PC-9 (cell line): ENCODE results near the gene CRAMP1. TPM values are rescaled to one million over a fixed set of nuclear protein-coding genes. Genes with fewer than 3 reads are reported as not detected.

Experiments
- BruUV-seq: library from RNA; stranded (reverse); fragments of 400-500 nt; replicated peaks from 2 replicates; lab custom pipeline; 2021; lab: Mats Ljungman, UMichigan
- CTCF ChIA-PET: fragments of 300-600 bp; sonication (Branson Sonifier 250); formaldehyde crosslinking; loops from one replicate; lab custom pipeline; 2022; ENCODE audit warnings: antibody characterized with exemption; lab: Charles Lee
- POLR2A ChIA-PET: fragments of 300-600 bp; sonication (Branson Sonifier 250); formaldehyde crosslinking; loops from one replicate; lab custom pipeline; 2022; ENCODE audit warnings: antibody characterized with exemption; ENCODE audit not compliant: unreplicated experiment; lab: Charles Lee
- DNase-seq, 2 experiments: peaks; one replicate each; pipeline versions ENCODE4 v3.0.0 to v3.0.0-alpha.2; 2015 to 2022; ENCODE audit warnings: mixed read lengths in 1 of 2
- H2AFZ ChIP-seq: fragments of 200-600 bp; sonication (generic); 2 replicates; pipeline ENCODE4 v1.8.1; 2017; ENCODE audit warnings: antibody characterized with exemption
- H3F3A ChIP-seq: fragments of 200-600 bp; sonication (generic); 2 replicates; pipeline ENCODE4 v1.8.1; 2017; ENCODE audit warnings: antibody characterized with exemption, mild to moderate bottlenecking, low read depth; ENCODE audit not compliant: insufficient read depth
- H3K27ac ChIP-seq: fragments of 200-600 bp; sonication (generic); 2 replicates; pipeline ENCODE4 v1.6.1; 2016; ENCODE audit warnings: mixed run types
- H3K27me3 ChIP-seq: fragments of 200-600 bp; sonication (generic); 2 replicates; pipeline ENCODE4 v1.6.1; 2016; ENCODE audit warnings: low read depth, mixed run types; ENCODE audit not compliant: insufficient read depth
- H3K36me3 ChIP-seq: fragments of 200-600 bp; sonication (generic); 2 replicates; pipeline ENCODE4 v1.6.1; 2016; ENCODE audit warnings: low read depth, mixed run types
- H3K4me1 ChIP-seq: fragments of 200-600 bp; sonication (generic); replicated peaks from 2 replicates; pipeline ENCODE4 v1.6.1; 2016; ENCODE audit warnings: mixed run types; ENCODE audit not compliant: insufficient read depth
- H3K4me2 ChIP-seq: fragments of 200-600 bp; sonication (generic); 2 replicates; pipeline ENCODE4 v1.6.1; 2017; ENCODE audit warnings: mixed run types
- H3K4me3 ChIP-seq: fragments of 200-600 bp; sonication (generic); 2 replicates; pipeline ENCODE4 v1.6.1; 2016; ENCODE audit warnings: mixed run types
- H3K79me2 ChIP-seq: fragments of 200-600 bp; sonication (generic); 2 replicates; pipeline ENCODE4 v1.6.1; 2017; ENCODE audit warnings: low read depth, mixed run types
- H3K9me2 ChIP-seq: fragments of 200-600 bp; sonication (generic); 2 replicates; pipeline ENCODE4 v1.8.1; 2017; ENCODE audit warnings: mild to moderate bottlenecking; ENCODE audit not compliant: insufficient read depth
- H3K9me3 ChIP-seq: fragments of 200-600 bp; sonication (generic); 2 replicates; pipeline ENCODE4 v1.8.1; 2016; ENCODE audit warnings: low read depth; ENCODE audit not compliant: insufficient read depth
- H4K20me1 ChIP-seq: fragments of 200-600 bp; sonication (generic); 2 replicates; pipeline ENCODE4 v1.8.1; 2017; ENCODE audit not compliant: insufficient read depth
- EZH2 ChIP-seq: fragments of 200-600 bp; sonication (generic); IDR thresholded peaks from 2 replicates; pipeline ENCODE4 v1.8.0; 2017; ENCODE audit warnings: antibody characterized with exemption, low read depth
- intact Hi-C: fragments of 100-400 bp; cut with micrococcal nuclease; formaldehyde crosslinking; loops from one replicate; pipeline ENCODE4 v1.10.0; 2022; ENCODE audit not compliant: unreplicated experiment
- total RNA-seq: library from RNA; stranded (reverse); gene quantifications from 2 replicates; pipeline ENCODE4 v1.2.3, GENCODE V29; 2021
- TF ChIP-seq, protein P1 (sequence below): fragments of 200-600 bp; sonication (generic); conservative IDR thresholded peaks from 2 replicates; pipeline ENCODE4 v1.6.1; 2017; ENCODE audit warnings: mixed run types, antibody characterized with exemption, mild to moderate bottlenecking, moderate library complexity

The CRAMP1 gene
- total RNA-seq, 1 experiment from 2014 or later: 22.7 TPM

DNA sequence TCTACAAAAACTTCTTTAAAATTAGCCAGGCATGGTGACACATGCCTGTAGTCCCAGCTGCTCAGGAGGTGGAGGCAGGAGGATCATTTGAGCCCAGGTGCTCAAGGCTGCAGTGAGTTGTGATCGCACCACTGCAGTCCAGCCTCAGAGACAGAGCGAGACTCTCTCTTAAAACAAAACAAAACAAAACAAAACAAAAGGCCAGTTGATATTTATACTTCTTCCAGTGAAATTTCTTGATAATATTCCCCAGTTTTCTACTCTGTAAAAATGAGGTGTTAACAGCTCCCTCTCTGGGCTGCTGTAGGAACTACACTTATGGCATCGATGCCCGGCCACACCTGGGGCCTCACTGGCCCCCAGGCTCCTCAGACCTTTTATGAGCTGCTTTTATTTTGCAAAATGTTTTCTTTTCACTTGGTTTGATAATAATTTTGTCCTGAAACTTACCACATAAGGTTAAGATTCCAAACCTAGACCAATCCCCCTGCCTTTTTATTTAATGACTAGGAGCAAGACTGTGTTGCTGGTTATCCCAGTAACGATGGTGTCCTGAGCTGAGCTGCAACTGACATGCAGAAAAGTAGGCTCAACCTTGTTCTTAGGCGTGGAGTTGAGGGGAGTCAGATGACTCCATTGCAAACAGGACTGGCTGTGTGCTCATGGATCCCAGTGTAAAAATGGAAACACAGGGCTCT lies 111.4 kb downstream of the CRAMP1 start:
- H3K9me2 ChIP-seq: no peaks in the 10 kb centered on the region
- peaks cover 27% of the 10 kb centered on the region for H3K79me2 ChIP-seq
- peak in 1 of 2 experiments; percentile 68 for DNase-seq
- H3K4me2 ChIP-seq: no peak overlapping the region
- intact Hi-C loops: no loop called here
- no peaks in the 10 kb centered on the region for H3K27me3 ChIP-seq
- no peaks in the 10 kb centered on the region; the same call in 1 of the 2 replicates for H4K20me1 ChIP-seq
- H3K36me3 ChIP-seq: no peaks in the 10 kb centered on the region
- peak overlapping the region; percentile 67; the same call in 1 of the 2 replicates for H3K27ac ChIP-seq
- H3K9me3 ChIP-seq: no peaks in the 10 kb centered on the region
- H3F3A ChIP-seq: peaks cover 37% of the 10 kb centered on the region; the same call in 1 of the 2 replicates
- no peak overlapping the region for H2AFZ ChIP-seq
- TF ChIP-seq, protein P1, sequence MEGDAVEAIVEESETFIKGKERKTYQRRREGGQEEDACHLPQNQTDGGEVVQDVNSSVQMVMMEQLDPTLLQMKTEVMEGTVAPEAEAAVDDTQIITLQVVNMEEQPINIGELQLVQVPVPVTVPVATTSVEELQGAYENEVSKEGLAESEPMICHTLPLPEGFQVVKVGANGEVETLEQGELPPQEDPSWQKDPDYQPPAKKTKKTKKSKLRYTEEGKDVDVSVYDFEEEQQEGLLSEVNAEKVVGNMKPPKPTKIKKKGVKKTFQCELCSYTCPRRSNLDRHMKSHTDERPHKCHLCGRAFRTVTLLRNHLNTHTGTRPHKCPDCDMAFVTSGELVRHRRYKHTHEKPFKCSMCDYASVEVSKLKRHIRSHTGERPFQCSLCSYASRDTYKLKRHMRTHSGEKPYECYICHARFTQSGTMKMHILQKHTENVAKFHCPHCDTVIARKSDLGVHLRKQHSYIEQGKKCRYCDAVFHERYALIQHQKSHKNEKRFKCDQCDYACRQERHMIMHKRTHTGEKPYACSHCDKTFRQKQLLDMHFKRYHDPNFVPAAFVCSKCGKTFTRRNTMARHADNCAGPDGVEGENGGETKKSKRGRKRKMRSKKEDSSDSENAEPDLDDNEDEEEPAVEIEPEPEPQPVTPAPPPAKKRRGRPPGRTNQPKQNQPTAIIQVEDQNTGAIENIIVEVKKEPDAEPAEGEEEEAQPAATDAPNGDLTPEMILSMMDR: peak; percentile 90
- TF ChIP-seq EZH2: no peak
- peaks cover 42% of the 10 kb centered on the region for H3K4me1 ChIP-seq
- CTCF ChIA-PET: interaction anchor here (0.5 to 1.2 kb wide), 8 partner anchors 13 to 1182 kb away, joined by 3 to 10 read pairs (median 4); partner anchors contain the start of gene MAPK8IP3
- H3K4me3 ChIP-seq: no peak overlapping the region
- POLR2A ChIA-PET: interaction anchor here (0.6 to 1.0 kb wide), 3 partner anchors 20 to 50 kb away, joined by 3 to 5 read pairs (median 3); no protein-coding TSS in a partner anchor
- no TSS peak for BruUV-seq

DNA sequence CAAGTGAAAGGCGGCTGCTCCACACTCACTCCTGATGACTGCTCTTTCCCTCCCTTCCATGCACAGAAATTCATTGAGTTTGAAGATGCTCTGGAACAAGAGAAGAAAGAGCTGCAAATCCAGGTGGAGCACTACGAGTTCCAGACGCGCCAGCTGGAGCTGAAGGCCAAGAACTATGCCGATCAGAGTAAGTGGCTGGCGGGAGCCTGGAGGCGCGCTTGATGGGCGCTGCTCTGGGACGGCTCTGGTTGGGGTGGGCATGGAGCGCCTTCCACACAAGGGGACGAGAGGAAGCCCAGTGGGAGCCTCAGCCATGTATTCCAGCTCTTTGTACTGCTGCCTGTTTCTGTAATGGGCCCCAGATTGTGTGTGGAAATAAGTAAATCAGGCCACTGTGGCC lies 112.3 kb downstream of the CRAMP1 start:
- Histone ChIP-seq H3K36me3 (no peaks in the 10 kb centered on the region), H2AFZ (no peak overlapping the region), H3K4me2 (no peak overlapping the region), H3K79me2 (peaks cover 27% of the 10 kb centered on the region), H3K9me2 (no peaks in the 10 kb centered on the region), H3K9me3 (no peaks in the 10 kb centered on the region), H3K27me3 (no peaks in the 10 kb centered on the region), H3K4me1 (peaks cover 33% of the 10 kb centered on the region), H3F3A (peaks cover 30% of the 10 kb centered on the region; the same call in 1 of the 2 replicates), H3K4me3 (no peak overlapping the region), H3K27ac (no peak overlapping the region), H4K20me1 (no peaks in the 10 kb centered on the region; the same call in 1 of the 2 replicates)
- ChIA-PET CTCF (no interaction called here), POLR2A (no interaction called here)
- intact Hi-C loops: no loop called here
- TF ChIP-seq, protein P1: no peak
- no peak for TF ChIP-seq EZH2
- DNase-seq: no peak
- BruUV-seq: no TSS peak

DNA sequence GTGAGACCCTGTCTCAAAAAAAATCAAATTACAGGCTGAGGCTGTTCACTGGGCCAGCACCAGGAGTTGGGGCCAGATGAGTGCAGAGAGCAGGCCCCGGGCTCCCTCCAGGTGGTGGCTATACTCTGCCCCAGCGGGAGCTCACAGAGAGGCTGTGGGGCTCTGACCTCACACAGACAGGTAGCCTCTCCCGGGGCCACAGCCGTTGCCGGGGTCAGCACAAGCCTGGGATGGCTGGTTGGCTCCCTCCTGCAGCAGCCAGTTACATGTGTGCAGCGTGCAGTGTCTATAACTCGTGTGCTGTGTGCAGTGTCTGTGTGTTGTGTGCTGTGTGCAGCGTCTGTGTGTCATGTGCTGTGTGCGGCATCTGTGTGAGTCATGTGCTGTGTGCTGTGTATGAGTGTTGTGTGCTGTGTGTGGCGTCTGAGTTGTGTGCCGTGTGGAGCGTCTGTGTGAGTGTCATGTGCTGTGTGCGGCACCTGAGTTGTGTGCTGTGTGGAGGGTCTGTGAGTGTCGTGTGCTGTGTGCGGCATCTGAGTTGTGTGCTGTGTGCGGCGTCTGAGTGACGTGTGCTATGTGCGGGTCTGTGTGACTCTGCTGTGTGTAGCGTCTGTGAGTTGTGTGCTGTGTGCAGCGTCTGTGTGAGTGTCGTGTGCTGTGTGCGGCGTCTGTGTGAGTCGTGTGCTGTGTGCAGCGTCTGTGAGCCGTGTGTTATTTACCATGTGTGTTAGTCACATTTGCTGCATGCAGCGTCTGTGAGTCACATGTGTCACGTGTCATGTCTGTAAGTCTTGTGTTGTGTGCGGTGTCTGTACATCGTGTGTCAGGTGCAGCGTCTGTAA lies 114.7 kb downstream of the CRAMP1 start:
- Histone ChIP-seq H4K20me1 (no peaks in the 10 kb centered on the region; the same call in 1 of the 2 replicates), H3K27ac (no peak overlapping the region), H3K36me3 (no peaks in the 10 kb centered on the region), H3K4me3 (no peak overlapping the region), H3K9me3 (no peaks in the 10 kb centered on the region), H3K79me2 (peaks cover 21% of the 10 kb centered on the region; the same call in 1 of the 2 replicates), H3K9me2 (no peaks in the 10 kb centered on the region), H3K4me1 (peaks cover 18% of the 10 kb centered on the region), H3K4me2 (no peak overlapping the region), H3K27me3 (no peaks in the 10 kb centered on the region), H3F3A (peaks cover 15% of the 10 kb centered on the region; the same call in 1 of the 2 replicates), H2AFZ (no peak overlapping the region)
- POLR2A ChIA-PET: no interaction called here
- no peak for TF ChIP-seq EZH2
- TF ChIP-seq, protein P1: no peak
- intact Hi-C loops: no loop called here
- no TSS peak for BruUV-seq
- DNase-seq: no peak
- CTCF ChIA-PET: no interaction called here
